Panc1 (cell line): Measurements from ENCODE around the gene GAL3ST1. TPM values are rescaled to one million over a fixed set of nuclear protein-coding genes. Genes with fewer than 3 reads are reported as not detected.

Experiments used
- ATAC-seq: fragments of 200-7000 bp; cut with Tn5 transposase; 2 replicates; pipeline ENCODE4 v1.9.1; 2020; ENCODE audit warnings: mild to moderate bottlenecking, moderate library complexity
- BruUV-seq: library from RNA; stranded (reverse); fragments of 400-500 nt; replicated peaks from 2 replicates; lab custom pipeline; 2021; lab: Mats Ljungman, UMichigan
- CTCF ChIA-PET: fragments of 300-600 bp; sonication (Branson Sonifier 250); formaldehyde crosslinking; loops from one replicate; lab custom pipeline; 2022; ENCODE audit warnings: antibody characterized with exemption; lab: Charles Lee
- POLR2A ChIA-PET: fragments of 300-600 bp; sonication (Branson Sonifier 250); formaldehyde crosslinking; loops from one replicate; lab custom pipeline; 2022; ENCODE audit warnings: antibody characterized with exemption; lab: Charles Lee
- DNase-seq: peaks from one replicate; pipeline ENCODE4 v3.0.0-alpha.2; 2010; ENCODE audit warnings: low read depth, low spot score
- H3K27ac ChIP-seq: 2 replicates; pipeline ENCODE4 v1.5.1; 2011; ENCODE audit warnings: mild to moderate bottlenecking, low read length, inconsistent platforms
- H3K27me3 ChIP-seq: fragments of 200-500 bp; sonication (Bioruptor generic); 2 replicates; pipeline ENCODE4 v1.6.0; 2014; ENCODE audit warnings: low read length, inconsistent platforms; ENCODE audit not compliant: control insufficient read depth, insufficient read depth
- H3K36me3 ChIP-seq: fragments of 200-500 bp; sonication (Bioruptor generic); 2 replicates; pipeline ENCODE4 v1.5.1; 2014; ENCODE audit warnings: inconsistent platforms, mild to moderate bottlenecking, low read length, moderate library complexity; ENCODE audit not compliant: control insufficient read depth, insufficient read depth
- H3K4me1 ChIP-seq: 2 replicates; pipeline ENCODE4 v1.5.1; 2011; ENCODE audit warnings: inconsistent platforms, mild to moderate bottlenecking, low read length, moderate library complexity; ENCODE audit not compliant: control insufficient read depth, insufficient read depth
- H3K4me3 ChIP-seq, 2 experiments: 2 replicates each; pipeline ENCODE4 v1.5.1; 2011 to 2012; ENCODE audit warnings: low read depth in 2 of 2, low read length in 2 of 2, mild to moderate bottlenecking in 2 of 2, inconsistent platforms in 1 of 2, moderate library complexity in 1 of 2
- H3K9me3 ChIP-seq: fragments of 200-500 bp; sonication (Bioruptor generic); 2 replicates; pipeline ENCODE4 v1.5.1; 2014; ENCODE audit warnings: low read depth, mild to moderate bottlenecking, inconsistent platforms, low read length, moderate library complexity; ENCODE audit not compliant: control insufficient read depth, insufficient read depth
- CTCF ChIP-seq: fragments of 450-650 bp; IDR thresholded peaks from 2 replicates; pipeline ENCODE4 v1.5.1; 2017; ENCODE audit warnings: mild to moderate bottlenecking
- POLR2AphosphoS5 ChIP-seq: IDR thresholded peaks from 2 replicates; pipeline ENCODE4 v1.6.1; 2012; ENCODE audit warnings: mild to moderate bottlenecking, low read depth, low read length, moderate library complexity
- SIN3A ChIP-seq: IDR thresholded peaks from 2 replicates; pipeline ENCODE4 v1.6.1; 2012; ENCODE audit warnings: low read depth, mild to moderate bottlenecking, low read length, moderate library complexity, borderline replicate concordance; ENCODE audit not compliant: insufficient read depth
- TCF7L2 ChIP-seq: IDR thresholded peaks from 2 replicates; pipeline ENCODE4 v1.6.1; 2011; ENCODE audit warnings: mild to moderate bottlenecking, low read depth, low read length, inconsistent platforms
- in situ Hi-C: cut with HindIII; loops from 2 replicates; pipeline ENCODE4 v1.10.0; 2016; ENCODE audit warnings: low sequenced_read_pairs, low pct_unique_long_range_greater_than_20kb
- intact Hi-C: fragments of 100-400 bp; cut with micrococcal nuclease; formaldehyde crosslinking; loops from one replicate; pipeline ENCODE4 v1.10.0; 2022; ENCODE audit not compliant: unreplicated experiment
- total RNA-seq: library from RNA; stranded (reverse); gene quantifications from one replicate; pipeline ENCODE4 v1.2.1, GENCODE V29; 2021; ENCODE audit not compliant: unreplicated experiment
- TF ChIP-seq, protein P1 (sequence below), 2 experiments: IDR thresholded peaks; 2 replicates each; pipeline ENCODE4 v1.6.1; 2011 to 2012; ENCODE audit warnings: low read depth in 2 of 2, control low read depth in 1 of 2, low read length in 1 of 2, mild to moderate bottlenecking in 1 of 2, moderate library complexity in 1 of 2; ENCODE audit not compliant: insufficient read depth in 1 of 2

The GAL3ST1 gene
- total RNA-seq, 1 experiment from 2014 or later, result 1.1 TPM

GRCh38 chr22:30591191-30591587 is 16.7 kb upstream of the GAL3ST1 start:
- CTCF ChIA-PET, result no interaction called here

GRCh38 chr22:30586414-30586813 is 11.9 kb upstream of the GAL3ST1 start:
- Histone ChIP-seq H3K36me3 (peaks cover 25% of the 10 kb centered on the region), H3K4me3 (no peak overlapping the region), H3K9me3 (no peaks in the 10 kb centered on the region), H3K27ac (no peak overlapping the region), H3K27me3 (no peaks in the 10 kb centered on the region), H3K4me1 (peaks cover 11% of the 10 kb centered on the region)
- ChIA-PET POLR2A (no interaction called here), CTCF (no interaction called here)
- DNase-seq (no peak), ATAC-seq (no peak)
- TF ChIP-seq, protein P1, sequence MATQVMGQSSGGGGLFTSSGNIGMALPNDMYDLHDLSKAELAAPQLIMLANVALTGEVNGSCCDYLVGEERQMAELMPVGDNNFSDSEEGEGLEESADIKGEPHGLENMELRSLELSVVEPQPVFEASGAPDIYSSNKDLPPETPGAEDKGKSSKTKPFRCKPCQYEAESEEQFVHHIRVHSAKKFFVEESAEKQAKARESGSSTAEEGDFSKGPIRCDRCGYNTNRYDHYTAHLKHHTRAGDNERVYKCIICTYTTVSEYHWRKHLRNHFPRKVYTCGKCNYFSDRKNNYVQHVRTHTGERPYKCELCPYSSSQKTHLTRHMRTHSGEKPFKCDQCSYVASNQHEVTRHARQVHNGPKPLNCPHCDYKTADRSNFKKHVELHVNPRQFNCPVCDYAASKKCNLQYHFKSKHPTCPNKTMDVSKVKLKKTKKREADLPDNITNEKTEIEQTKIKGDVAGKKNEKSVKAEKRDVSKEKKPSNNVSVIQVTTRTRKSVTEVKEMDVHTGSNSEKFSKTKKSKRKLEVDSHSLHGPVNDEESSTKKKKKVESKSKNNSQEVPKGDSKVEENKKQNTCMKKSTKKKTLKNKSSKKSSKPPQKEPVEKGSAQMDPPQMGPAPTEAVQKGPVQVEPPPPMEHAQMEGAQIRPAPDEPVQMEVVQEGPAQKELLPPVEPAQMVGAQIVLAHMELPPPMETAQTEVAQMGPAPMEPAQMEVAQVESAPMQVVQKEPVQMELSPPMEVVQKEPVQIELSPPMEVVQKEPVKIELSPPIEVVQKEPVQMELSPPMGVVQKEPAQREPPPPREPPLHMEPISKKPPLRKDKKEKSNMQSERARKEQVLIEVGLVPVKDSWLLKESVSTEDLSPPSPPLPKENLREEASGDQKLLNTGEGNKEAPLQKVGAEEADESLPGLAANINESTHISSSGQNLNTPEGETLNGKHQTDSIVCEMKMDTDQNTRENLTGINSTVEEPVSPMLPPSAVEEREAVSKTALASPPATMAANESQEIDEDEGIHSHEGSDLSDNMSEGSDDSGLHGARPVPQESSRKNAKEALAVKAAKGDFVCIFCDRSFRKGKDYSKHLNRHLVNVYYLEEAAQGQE (IDR thresholded peaks at IDR 0.05; ENCODE audit: insufficient read depth in 1 of 2, low read depth in 2 of 2, low read length in 1 of 2), result no peak
- TF ChIP-seq CTCF (no peak), SIN3A (no peak), TCF7L2 (no peak), POLR2AphosphoS5 (no peak)
- no TSS peak for BruUV-seq
- in situ Hi-C loops (no loop called here), intact Hi-C loops (no loop called here)

More at GRCh38 chr22:30591191-30591587, 16.7 kb upstream of the GAL3ST1 start:
- intact Hi-C loops, result no loop called here
- Histone ChIP-seq H3K27me3 (no peaks in the 10 kb centered on the region), H3K4me3 (peak overlapping the region; percentile 97 to 98), H3K27ac (peak overlapping the region; percentile 96), H3K4me1 (peaks cover 11% of the 10 kb centered on the region), H3K9me3 (no peaks in the 10 kb centered on the region), H3K36me3 (peaks cover 19% of the 10 kb centered on the region)
- ATAC-seq (no peak), DNase-seq (no peak)
- POLR2A ChIA-PET, result no interaction called here
- no TSS peak for BruUV-seq
- in situ Hi-C loops, result no loop called here
- TF ChIP-seq POLR2AphosphoS5 (no peak), SIN3A (no peak), CTCF (no peak), TCF7L2 (no peak)
- TF ChIP-seq, protein P1 (IDR thresholded peaks at IDR 0.05; ENCODE audit: insufficient read depth in 1 of 2, low read depth in 2 of 2, low read length in 1 of 2), result no peak
